Measurements from ENCODE around the gene LYPD6B.
A peak's percentile ranks its signal among the peaks of the same experiment; 100 is the strongest.

The LYPD6B gene

GRCh38 chr2:149038442-149039212 is at the start of gene LYPD6B:
LYPD6B (plus strand) TSS chr2:149038699; CDS start chr2:149130949, 92,250 bp downstream.
- H3K27ac ChIP-seq, result peak within 1 kb of the TSS; percentile 58; the same call in 1 of the 2 replicates
- TF ChIP-seq CTCF (conservative IDR thresholded peaks at IDR 0.05), result peak; percentile 58

GRCh38 chr2:148989882-148990493 is 48.5 kb upstream of the LYPD6B start:
- TF ChIP-seq CTCF (conservative IDR thresholded peaks at IDR 0.05), result peak; percentile 84

GRCh38 chr2:148990968-148991367 is 47.5 kb upstream of the LYPD6B start:
- H3K27ac ChIP-seq, result no peak overlapping the region
- TF ChIP-seq CTCF (conservative IDR thresholded peaks at IDR 0.05), result no peak

More at GRCh38 chr2:148989882-148990493, 48.5 kb upstream of the LYPD6B start:
- no peak overlapping the region for H3K27ac ChIP-seq

- no peak for TF ChIP-seq CTCF (conservative IDR thresholded peaks at IDR 0.05)
- no peak overlapping the region for H3K27ac ChIP-seq
These were observed 46.1 kb upstream of the LYPD6B start for GRCh38 chr2:148992448-148992847.

GRCh38 chr2:148993351-148993750 is 45.1 kb upstream of the LYPD6B start:
- TF ChIP-seq CTCF (conservative IDR thresholded peaks at IDR 0.05), result no peak

GRCh38 chr2:148994341-148994740 is 44.2 kb upstream of the LYPD6B start:
- H3K27ac ChIP-seq, result 0 out of 2 replicates have a peak overlapping the region, but pooled peaks have one; percentile 8
- TF ChIP-seq CTCF (conservative IDR thresholded peaks at IDR 0.05), result no peak

More at GRCh38 chr2:148993351-148993750, 45.1 kb upstream of the LYPD6B start:
- no peak overlapping the region for H3K27ac ChIP-seq

GRCh38 chr2:148996805-148997204 is 41.7 kb upstream of the LYPD6B start:
- no peak overlapping the region for H3K27ac ChIP-seq
- TF ChIP-seq CTCF (conservative IDR thresholded peaks at IDR 0.05), result no peak

Measured in VCaP (cell line).